Transverse colon (tissue), 4 donors: ENCODE results near the gene VTI1A. TPM values are rescaled to one million over a fixed set of nuclear protein-coding genes. Genes with fewer than 3 reads are reported as not detected.

Experiments
- DNase-seq: peaks from one replicate; pipeline ENCODE4 v3.0.0-alpha.2; 2019
- H3K27ac ChIP-seq, 4 donors: fragments of 200-600 bp; sonication (generic); 2 replicates each; pipeline ENCODE4 v1.5.1; 2016 to 2018; ENCODE audit warnings: inconsistent platforms in 4 of 4
- H3K27me3 ChIP-seq: fragments of 200-600 bp; sonication (generic); 2 replicates; pipeline ENCODE4 v1.5.1; 2017; ENCODE audit warnings: inconsistent platforms
- H3K36me3 ChIP-seq, 4 donors: fragments of 200-600 bp; sonication (generic); 2 replicates each; pipeline ENCODE4 v1.5.1; 2017 to 2019; ENCODE audit warnings: inconsistent platforms in 4 of 4
- H3K4me1 ChIP-seq, 4 donors: fragments of 200-600 bp; sonication (generic); 2 replicates each; pipeline ENCODE4 v1.5.1; 2017 to 2020; ENCODE audit warnings: inconsistent platforms in 4 of 4
- H3K4me3 ChIP-seq, 4 donors: fragments of 200-600 bp; sonication (generic); 1 replicate in 1 of 4; 2 replicates in 3 of 4; pipeline versions ENCODE4 v1.5.1 to v1.6.1; 2017 to 2019; ENCODE audit warnings: inconsistent platforms in 4 of 4
- H3K9me3 ChIP-seq, 2 donors: fragments of 200-600 bp; sonication (generic); 2 replicates each; pipeline ENCODE4 v1.5.1; 2017 to 2019; ENCODE audit warnings: inconsistent platforms in 2 of 2
- EP300 ChIP-seq: sonication (generic); formaldehyde crosslinking; IDR thresholded peaks from one replicate; pipeline ENCODE4 v1.6.1; 2017; ENCODE audit warnings: antibody characterized with exemption, low read depth
- POLR2A ChIP-seq: fragments of 450-650 bp; IDR thresholded peaks from one replicate; pipeline ENCODE4 v1.6.1; 2016; ENCODE audit warnings: antibody characterized with exemption, mild to moderate bottlenecking, moderate library complexity
- POLR2AphosphoS5 ChIP-seq, 3 donors: sonication (generic); formaldehyde crosslinking; IDR thresholded peaks; one replicate each; pipeline ENCODE4 v1.6.1; 2016; ENCODE audit warnings: antibody characterized with exemption in 3 of 3
- WGBS, 2 donors: methylation state at CpG; one replicate each; pipeline ENCODE4 v1.1.5; 2018; ENCODE audit warnings: low coverage in 1 of 2; 5-methylcytosine and 5-hydroxymethylcytosine counted together
- in situ Hi-C, 4 donors: fragments of 200-750 bp; cut with MboI; loops; one replicate each; pipeline versions ENCODE4 v1.15.0 to v1.15.1; 2017; ENCODE audit warnings: low sequenced_read_pairs in 3 of 4, low pct_ligation_motif_present in 1 of 4, low pct_unique_long_range_greater_than_20kb in 1 of 4
- intact Hi-C: fragments of 100-400 bp; cut with DNase I; formaldehyde crosslinking; loops from one replicate; pipeline ENCODE4 v1.15.1; 2023; ENCODE audit warnings: low total_unique reads
- total RNA-seq, 4 donors: library from RNA; depleted of rRNA; stranded (reverse); fragments of >200 nt; gene quantifications; one replicate each; pipeline ENCODE4 v1.1.0, GENCODE V29; 2016
- TF ChIP-seq, protein P1 (sequence below), 5 experiments: fragments of 200-600 bp in 3 of 5; fragments of 450-650 bp in 2 of 5; sonication (generic) in 3 of 5; IDR thresholded peaks; 1 replicate in 2 of 5; 2 replicates in 3 of 5; pipeline ENCODE4 v1.5.1; 2016 to 2017; ENCODE audit warnings: antibody characterized with exemption in 5 of 5, inconsistent platforms in 3 of 5, mild to moderate bottlenecking in 2 of 5, moderate library complexity in 1 of 5

Gene VTI1A
- total RNA-seq, 4 donors from 2014 or later: 65.8 to 211 (median 149) TPM

DNA sequence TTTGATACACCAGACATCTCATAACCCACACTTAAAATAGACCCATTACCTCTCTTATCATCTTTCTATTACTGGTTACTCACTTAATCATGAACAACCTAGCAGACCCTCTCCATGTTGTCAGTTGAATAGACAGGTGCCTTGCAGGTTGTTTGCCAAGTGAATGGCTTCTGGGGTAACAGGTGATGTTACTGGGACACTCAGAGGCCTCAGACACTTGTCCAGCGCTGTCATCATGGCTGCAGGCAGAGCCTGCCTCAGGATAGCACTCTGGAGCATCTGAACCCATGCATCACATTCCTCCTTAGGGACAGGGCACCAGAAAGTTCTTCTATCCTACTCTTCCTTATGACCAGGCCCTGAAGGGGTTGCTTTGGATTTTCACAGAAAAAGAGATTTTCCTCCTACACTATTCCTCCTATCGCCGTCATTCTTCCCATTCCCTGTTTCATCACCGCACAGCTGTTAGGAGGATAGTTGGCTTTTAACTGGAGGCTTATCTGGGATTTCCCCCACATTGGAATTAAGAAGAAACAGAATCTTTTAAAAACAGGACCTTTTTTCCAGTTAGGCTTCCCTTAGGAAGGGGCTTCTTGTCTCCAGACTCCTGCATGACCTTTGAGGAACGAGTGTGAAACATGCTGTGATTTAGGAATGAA lies 182.1 kb downstream of the VTI1A start:
- Histone ChIP-seq H3K27me3 (no peaks in the 10 kb centered on the region), H3K4me3 (no peak overlapping the region), H3K4me1 (peaks cover 0 to 4% (median 0%) of the 10 kb centered on the region in 4 donors), H3K27ac (no peak overlapping the region), H3K36me3 (no peaks in the 10 kb centered on the region), H3K9me3 (no peaks in the 10 kb centered on the region)
- intact Hi-C loops: no loop called here
- WGBS, 2 donors: 83 to 96% methylated on average over 4 to 5 of the region's 5 CpGs
- in situ Hi-C loops: no loop called here
- DNase-seq: no peak
- TF ChIP-seq, protein P1, sequence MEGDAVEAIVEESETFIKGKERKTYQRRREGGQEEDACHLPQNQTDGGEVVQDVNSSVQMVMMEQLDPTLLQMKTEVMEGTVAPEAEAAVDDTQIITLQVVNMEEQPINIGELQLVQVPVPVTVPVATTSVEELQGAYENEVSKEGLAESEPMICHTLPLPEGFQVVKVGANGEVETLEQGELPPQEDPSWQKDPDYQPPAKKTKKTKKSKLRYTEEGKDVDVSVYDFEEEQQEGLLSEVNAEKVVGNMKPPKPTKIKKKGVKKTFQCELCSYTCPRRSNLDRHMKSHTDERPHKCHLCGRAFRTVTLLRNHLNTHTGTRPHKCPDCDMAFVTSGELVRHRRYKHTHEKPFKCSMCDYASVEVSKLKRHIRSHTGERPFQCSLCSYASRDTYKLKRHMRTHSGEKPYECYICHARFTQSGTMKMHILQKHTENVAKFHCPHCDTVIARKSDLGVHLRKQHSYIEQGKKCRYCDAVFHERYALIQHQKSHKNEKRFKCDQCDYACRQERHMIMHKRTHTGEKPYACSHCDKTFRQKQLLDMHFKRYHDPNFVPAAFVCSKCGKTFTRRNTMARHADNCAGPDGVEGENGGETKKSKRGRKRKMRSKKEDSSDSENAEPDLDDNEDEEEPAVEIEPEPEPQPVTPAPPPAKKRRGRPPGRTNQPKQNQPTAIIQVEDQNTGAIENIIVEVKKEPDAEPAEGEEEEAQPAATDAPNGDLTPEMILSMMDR (IDR thresholded peaks at IDR 0.05): no peak
- no peak for TF ChIP-seq EP300
- no peak for TF ChIP-seq POLR2AphosphoS5 (IDR thresholded peaks at IDR 0.05)
- TF ChIP-seq POLR2A: no peak

DNA sequence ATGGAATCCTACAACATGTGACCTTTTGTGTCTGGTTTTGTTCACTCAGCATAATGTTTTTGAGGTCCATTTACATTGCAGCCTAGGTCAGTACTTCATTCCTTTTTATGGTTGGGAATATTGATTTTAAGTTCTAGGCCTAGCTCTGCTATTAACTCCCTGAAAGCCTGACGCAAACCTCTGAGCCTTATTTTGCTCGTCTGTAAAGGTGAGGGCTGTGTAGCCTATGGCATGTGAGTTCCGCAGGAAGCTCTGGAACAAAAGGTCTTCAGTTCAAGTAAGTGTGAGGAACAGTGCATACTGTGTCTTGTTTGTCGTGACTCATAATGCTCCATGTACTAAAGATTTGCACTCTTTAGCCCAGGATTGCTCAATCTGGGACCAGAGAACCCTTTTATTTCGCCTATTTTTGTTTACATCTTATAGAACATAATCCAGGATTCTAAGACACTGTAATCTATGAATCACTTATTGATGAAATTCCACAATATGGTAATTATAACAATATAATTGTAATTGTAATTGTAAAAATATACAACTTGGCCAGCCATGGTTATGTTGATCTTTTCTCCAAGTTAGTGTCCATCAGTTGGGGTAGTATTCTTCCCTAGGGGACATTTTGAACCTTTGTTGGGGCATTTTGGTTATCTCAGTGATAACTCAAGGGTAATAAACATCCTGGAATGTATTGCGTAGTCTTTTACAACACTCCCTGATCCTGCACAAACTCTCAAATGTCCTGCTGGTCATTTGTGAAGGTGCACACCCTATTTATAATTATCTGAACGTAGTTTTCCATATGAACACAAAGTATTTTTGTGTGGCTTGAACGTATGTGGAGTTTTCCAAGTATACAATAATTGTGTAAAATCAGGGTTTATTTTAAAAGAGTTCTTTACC lies 184.7 kb downstream of the VTI1A start:
- no peak overlapping the region for H3K4me3 ChIP-seq
- no peaks in the 10 kb centered on the region for H3K9me3 ChIP-seq
- TF ChIP-seq POLR2A: no peak
- peak in 1 of 3 donors; percentile 73 for TF ChIP-seq POLR2AphosphoS5 (IDR thresholded peaks at IDR 0.05)
- no peak for TF ChIP-seq EP300
- TF ChIP-seq, protein P1 (IDR thresholded peaks at IDR 0.05): peak in 3 of 5 experiments; percentile 27 to 43 (median 38)
- intact Hi-C loops: no loop called here
- in situ Hi-C loops: no loop called here
- H3K27me3 ChIP-seq: no peaks in the 10 kb centered on the region
- peaks cover 0 to 4% (median 0%) of the 10 kb centered on the region in 4 donors for H3K4me1 ChIP-seq
- 69 to 81% methylated on average over 5 to 8 of the region's 8 CpGs for WGBS, 2 donors
- no peaks in the 10 kb centered on the region for H3K36me3 ChIP-seq
- DNase-seq: no peak
- H3K27ac ChIP-seq: peak overlapping the region in 2 of 4 donors; percentile 7 to 29

DNA sequence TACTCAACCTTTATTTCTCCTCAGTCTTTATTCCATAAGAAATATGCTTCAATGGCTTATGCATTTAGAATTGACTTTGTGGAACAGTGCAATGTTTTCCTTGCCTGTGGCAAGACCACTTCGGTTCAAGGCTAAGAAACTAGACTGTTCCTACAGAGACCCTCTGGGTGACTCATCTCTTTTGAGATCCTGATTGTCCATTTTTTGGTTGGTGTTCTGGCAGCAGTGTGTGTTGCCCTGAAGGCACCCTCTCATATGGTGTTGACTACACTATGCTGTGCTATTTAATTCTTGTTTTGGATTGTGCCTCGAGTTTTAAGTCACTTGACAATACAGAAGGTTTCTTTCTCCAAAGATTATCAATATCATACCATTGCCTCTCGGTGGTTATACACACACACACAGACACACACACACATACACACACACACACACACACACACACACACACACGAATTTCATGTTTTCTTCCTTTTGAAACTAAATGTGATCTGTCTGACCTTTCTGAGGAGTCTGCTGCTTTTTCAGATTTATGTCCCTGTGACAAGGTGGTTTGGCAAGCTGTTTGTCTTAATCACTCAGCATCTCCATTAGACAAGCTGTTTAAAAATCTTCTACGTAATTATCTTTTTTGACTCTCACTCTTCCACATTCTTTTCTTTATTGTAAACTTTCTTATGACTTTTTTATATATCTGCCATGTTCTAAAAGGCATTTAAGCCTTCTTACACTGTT lies 187.2 kb downstream of the VTI1A start:
- Histone ChIP-seq H3K9me3 (no peaks in the 10 kb centered on the region), H3K36me3 (no peaks in the 10 kb centered on the region), H3K27me3 (no peaks in the 10 kb centered on the region), H3K4me3 (no peak overlapping the region), H3K4me1 (peaks cover 0 to 19% (median 6%) of the 10 kb centered on the region in 4 donors), H3K27ac (no peak overlapping the region)
- 76 to 80% methylated on average over 5 of the region's 5 CpGs for WGBS, 2 donors
- TF ChIP-seq POLR2AphosphoS5 (IDR thresholded peaks at IDR 0.05): no peak
- intact Hi-C loops: no loop called here
- in situ Hi-C loops: no loop called here
- no peak for DNase-seq

DNA sequence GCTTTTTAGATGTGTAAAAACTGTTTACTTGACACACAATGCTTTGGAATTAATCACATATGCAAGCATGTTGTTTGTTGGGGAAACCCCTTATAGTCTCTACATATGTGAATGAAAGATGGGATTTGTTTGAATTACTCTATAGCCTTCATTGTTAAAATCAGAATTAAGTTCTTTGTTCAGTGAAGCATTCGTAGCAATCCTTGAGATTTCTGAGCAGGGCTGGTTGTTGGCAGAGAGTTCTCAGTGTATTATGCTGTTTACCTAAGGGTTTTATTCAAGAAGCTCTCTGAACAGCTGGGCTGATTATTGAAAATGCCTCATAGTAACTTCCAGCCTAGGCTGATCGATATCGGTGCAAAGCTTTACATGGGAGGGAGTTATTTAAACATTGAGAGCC lies 190.9 kb downstream of the VTI1A start:
- 54 to 79% methylated on average over 2 to 3 of the region's 3 CpGs for WGBS, 2 donors
- intact Hi-C loops (no loop called here), in situ Hi-C loops (no loop called here)
- no peaks in the 10 kb centered on the region for H3K36me3 ChIP-seq
- DNase-seq: no peak
- no peaks in the 10 kb centered on the region for H3K27me3 ChIP-seq
- H3K27ac ChIP-seq: peak overlapping the region in 1 of 4 donors; percentile 5
- no peaks in the 10 kb centered on the region for H3K9me3 ChIP-seq
- TF ChIP-seq EP300 (no peak), POLR2AphosphoS5 (IDR thresholded peaks at IDR 0.05) (no peak), POLR2A (no peak)
- TF ChIP-seq, protein P1 (IDR thresholded peaks at IDR 0.05): no peak
- H3K4me3 ChIP-seq: no peak overlapping the region
- peaks cover 0 to 15% (median 6%) of the 10 kb centered on the region in 4 donors for H3K4me1 ChIP-seq
